GM18526 (cell line): ENCODE data around the gene BBS1.

ENCODE experiments used
- POLR2A ChIP-seq: IDR thresholded peaks from 3 replicates; pipeline ENCODE4 v1.6.1; 2011; ENCODE audit not compliant: insufficient read length; ENCODE audit errors: extremely low read depth

Gene BBS1

DNA sequence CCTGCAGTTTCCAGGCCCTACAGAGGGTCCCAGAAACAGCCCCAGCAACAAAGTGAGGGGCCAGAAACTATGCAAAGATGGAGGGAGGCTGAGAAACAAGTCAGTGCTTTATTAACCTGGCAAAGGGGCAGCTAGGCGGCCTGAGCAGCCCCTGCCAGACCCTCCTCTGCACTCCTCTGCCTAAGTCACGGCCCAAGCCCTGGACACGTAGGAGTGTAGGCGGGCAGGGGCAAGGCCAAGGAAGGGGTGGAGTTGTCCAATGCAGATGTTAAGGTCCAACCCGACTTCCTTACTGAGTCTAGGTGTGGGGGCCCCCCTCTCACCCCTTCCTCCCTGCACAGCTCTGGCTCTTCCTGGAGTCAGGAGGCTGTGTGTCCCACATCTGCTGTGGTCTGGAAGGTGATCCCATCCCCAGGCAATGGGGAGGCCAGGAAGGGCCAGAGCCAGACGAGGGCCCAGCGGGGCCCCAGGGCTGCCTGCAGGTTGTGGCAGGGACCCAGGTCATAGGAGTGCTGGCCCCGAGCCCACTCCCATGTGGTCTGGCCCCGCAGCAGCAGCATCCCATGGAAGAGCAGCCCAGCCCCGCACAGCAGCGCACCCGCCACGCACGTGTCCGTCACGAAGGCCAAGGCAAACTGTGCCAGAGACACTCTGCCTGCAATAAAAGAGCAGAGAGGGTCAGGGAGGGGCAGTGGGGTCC lies 28.9 kb downstream of the BBS1 start:
- no peak for TF ChIP-seq POLR2A

- TF ChIP-seq POLR2A, result no peak
Measured at GRCh38 chr11:66539870-66540213, 29.4 kb downstream of the BBS1 start.

DNA sequence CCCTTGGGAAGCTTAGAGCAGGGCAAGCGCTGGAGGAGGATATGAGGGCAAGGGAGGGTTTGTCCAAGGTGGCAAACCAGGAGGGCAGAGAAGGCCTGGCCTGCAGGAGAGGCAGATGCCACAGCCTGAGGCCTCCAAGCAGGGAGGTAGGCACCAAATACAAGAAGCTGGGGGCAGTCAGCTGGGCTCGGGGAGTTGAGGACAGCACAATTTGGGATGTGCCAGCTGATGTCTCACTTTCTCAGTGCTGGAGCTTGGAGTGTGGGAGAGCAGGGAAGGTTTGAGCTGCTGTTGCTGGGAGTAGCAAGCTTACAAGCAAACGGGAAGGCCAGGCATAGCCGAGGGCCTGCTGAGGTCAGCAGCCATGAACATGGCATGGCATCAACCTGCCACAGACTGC lies 31.5 kb downstream of the BBS1 start:
- no peak for TF ChIP-seq POLR2A

DNA sequence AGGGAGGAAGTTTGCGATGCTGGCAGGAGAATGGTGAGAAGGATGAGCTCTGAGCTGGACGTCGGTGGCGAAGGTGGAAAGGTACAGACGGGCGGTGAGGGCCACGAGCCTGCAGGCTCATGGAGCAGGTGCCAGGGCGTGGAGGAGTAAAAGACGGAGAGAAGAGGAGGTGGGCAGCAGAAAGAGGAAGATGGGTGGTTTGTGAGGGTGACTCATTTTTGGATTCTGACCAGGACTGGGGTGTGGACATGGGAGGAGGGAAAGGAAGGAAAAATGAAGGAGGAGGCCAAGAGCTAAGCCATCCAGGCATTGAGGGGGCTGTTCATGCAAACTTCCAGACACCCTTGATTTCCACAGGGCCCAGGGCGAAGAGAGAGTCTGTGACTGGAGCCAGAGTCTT lies 31.9 kb downstream of the BBS1 start:
- TF ChIP-seq POLR2A, result no peak

DNA sequence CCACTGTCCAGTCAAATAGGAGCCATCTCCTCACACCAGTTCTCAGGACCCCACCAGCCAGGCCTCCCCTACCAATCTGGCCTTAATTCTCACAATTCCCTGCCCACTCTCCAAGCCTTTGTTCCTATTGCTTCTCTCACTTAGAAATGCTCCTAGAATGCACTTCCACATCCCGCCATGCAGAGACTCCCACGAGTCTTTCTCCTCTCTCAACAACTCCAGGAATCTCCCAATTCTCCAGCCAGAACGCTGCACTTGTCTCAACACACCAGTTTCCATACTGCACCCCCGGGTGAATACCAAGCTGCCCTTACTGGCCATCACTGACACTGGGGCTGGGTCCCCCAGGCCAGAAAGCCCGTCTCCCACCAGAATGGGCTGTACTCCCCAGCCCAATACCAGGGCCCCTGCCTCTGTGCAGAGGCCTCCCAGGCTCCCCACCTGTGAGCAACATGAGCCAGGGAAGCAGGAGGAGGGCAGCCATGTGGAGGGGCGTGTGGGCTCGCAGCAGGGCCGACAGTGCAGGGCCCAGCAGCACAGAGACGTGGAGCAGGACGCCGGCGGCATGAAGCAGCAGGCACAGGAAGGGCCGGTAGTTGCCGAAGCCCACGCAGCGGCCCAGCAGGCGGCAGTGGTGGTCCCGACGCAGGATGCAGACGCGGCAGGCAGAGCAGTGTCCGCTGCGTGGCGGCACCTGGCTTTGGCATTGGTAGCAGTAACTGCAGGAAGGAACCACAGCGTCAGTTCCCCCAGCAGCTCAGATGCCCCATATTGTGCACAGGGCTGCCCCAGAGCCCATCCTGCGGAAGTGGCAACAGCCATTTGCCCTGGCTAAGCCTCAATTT lies 33.0 kb downstream of the BBS1 start:
- TF ChIP-seq POLR2A, result peak; percentile 18

- peak; percentile 79 for TF ChIP-seq POLR2A
Measured at GRCh38 chr11:66545701-66546367, 35.4 kb downstream of the BBS1 start, which contains the start of gene ZDHHC24. Gene ZDHHC24, minus strand, starts transcription at chr11:66546048. Its CDS starts 45 bp downstream, at chr11:66546003.

DNA sequence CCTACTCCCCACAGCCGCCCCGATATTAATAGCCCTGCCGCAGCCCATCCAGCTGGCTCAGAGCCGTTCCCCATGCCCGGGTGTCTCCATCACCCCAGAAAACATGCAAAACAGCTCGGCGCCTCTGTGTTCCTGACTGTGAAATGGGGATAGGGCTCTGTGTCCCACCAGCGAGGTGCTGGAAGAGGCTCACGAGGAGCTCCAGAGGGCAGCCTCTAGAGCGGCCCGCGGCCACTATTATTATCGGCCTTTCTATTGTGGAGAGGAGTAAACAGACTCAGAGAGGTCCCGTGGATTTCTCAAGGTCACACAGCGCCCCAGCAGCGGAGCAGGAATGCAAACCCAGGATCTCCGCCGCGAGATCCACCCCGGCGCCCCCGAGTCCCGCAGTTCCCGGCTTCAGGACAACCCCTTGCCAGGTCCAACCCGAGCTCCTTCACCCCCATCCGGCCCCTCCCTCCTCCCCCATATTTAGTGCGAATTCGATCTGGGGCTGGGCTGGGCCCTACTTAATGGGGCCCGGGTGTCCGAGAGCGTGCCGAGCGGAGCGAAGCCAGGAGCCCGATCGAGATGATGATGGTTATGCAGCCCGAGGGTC lies 36.0 kb downstream of the BBS1 start, which contains the start of gene ACTN3:
Gene ACTN3 (plus strand): TSS at position 536 of the 598 bp plus-strand sequence. CDS start 35 bp downstream, at position 571.
- TF ChIP-seq POLR2A, result no peak

DNA sequence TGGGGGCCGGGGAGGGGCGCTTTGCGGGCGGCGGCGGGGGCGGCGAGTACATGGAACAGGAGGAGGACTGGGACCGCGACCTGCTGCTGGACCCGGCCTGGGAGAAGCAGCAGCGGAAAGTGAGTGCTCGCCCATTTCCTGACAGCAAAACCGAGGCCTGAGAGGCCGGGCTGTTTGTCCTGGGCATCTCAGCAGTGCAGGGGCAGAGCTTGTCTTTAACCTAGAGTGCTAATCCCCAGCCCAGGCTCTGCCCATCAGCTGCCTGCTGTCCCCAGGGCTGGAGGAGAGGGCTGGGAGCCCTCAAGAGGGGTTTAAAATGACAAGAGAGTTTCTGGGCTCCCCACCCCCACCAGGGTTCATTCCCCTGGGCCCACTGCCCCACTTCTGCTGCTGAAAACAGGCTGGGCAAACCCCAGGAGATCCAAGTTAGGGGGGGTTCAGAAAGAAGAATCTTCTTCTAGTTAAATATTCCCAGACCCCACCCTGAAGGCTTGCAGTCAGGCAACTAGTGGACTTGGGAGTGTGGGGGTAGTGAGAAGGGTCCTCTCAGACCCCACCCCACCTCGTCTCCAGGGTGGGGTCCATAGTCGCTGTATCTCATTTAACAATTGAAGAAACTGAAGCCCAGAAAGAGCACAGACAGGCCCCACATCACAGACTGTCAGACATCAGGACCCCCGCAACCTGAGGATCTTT lies 36.7 kb downstream of the BBS1 start:
- no peak for TF ChIP-seq POLR2A

GRCh38 chr11:66547662-66548009 lies 37.2 kb downstream of the BBS1 start:
- TF ChIP-seq POLR2A, result no peak

GRCh38 chr11:66548041-66548440 lies 37.6 kb downstream of the BBS1 start:
- no peak for TF ChIP-seq POLR2A

- TF ChIP-seq POLR2A, result no peak
Measured at GRCh38 chr11:66548774-66549630, 38.6 kb downstream of the BBS1 start.

GRCh38 chr11:66549696-66550095 lies 39.3 kb downstream of the BBS1 start:
- TF ChIP-seq POLR2A, result no peak

DNA sequence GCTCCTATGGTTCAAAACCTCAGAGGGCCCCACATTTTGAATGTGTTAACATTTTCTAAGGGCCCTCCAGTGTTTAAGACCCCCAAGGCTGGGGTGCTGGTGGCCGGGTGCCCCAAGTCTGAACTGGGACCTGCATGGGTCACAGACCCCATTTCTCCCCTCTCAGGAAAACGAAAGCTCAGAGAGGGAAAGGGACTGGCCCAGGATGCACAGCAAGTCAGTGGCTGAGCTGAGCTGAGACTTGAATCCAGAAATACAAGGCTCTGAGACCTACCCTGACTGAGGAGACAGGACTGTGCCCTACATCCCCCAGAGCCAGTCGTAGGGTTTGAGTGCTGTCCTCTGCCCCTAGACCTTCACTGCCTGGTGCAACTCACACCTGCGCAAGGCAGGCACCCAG lies 40.5 kb downstream of the BBS1 start:
- TF ChIP-seq POLR2A, result no peak

- TF ChIP-seq POLR2A, result no peak
Measured at GRCh38 chr11:66554602-66555001, 44.2 kb downstream of the BBS1 start.
